ENCODE results near the gene CYP4F22.

DNA sequence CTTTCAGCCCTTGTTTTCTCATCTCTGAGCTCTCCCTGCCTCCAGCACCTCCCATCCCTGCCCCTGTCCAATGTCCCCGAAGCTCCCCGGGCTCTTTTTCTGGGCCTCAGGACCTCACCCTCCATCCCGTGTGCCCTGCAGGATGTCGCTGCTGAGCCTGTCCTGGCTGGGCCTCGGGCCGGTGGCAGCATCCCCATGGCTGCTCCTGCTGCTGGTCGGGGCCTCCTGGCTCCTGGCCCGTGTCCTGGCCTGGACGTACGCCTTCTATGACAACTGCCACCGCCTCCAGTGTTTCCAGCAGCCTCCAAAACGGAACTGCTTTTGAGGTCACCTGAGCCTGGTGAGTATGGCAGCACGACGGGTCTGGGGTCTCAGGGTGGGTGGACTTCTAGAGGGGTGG is 55.6 kb downstream of the CYP4F22 start:
- TF ChIP-seq, protein P1, sequence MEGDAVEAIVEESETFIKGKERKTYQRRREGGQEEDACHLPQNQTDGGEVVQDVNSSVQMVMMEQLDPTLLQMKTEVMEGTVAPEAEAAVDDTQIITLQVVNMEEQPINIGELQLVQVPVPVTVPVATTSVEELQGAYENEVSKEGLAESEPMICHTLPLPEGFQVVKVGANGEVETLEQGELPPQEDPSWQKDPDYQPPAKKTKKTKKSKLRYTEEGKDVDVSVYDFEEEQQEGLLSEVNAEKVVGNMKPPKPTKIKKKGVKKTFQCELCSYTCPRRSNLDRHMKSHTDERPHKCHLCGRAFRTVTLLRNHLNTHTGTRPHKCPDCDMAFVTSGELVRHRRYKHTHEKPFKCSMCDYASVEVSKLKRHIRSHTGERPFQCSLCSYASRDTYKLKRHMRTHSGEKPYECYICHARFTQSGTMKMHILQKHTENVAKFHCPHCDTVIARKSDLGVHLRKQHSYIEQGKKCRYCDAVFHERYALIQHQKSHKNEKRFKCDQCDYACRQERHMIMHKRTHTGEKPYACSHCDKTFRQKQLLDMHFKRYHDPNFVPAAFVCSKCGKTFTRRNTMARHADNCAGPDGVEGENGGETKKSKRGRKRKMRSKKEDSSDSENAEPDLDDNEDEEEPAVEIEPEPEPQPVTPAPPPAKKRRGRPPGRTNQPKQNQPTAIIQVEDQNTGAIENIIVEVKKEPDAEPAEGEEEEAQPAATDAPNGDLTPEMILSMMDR (IDR thresholded peaks at IDR 0.05): no peak
- no peak for TF ChIP-seq EP300 (IDR thresholded peaks at IDR 0.05)
- no peak for TF ChIP-seq POLR2A (IDR thresholded peaks at IDR 0.05)
- no peak for TF ChIP-seq POLR2AphosphoS5 (IDR thresholded peaks at IDR 0.05)
